BLaER1 treated with 17β-estradiol and CSF1 and Interleukin-3, amounts not matched to agents 10 nM and 100 nM (cell line): ENCODE measurements around the gene CDH26.

Experiments
- H3K27ac ChIP-seq, 11 experiments: shearing (Covaris generic); formaldehyde crosslinking; 2 replicates each; pipeline ENCODE4 v1.8.1; 2022
- H3K27me3 ChIP-seq, 11 experiments: shearing (Covaris generic); formaldehyde crosslinking; 2 replicates each; pipeline ENCODE4 v1.8.1; 2022
- H3K36me3 ChIP-seq, 11 experiments: shearing (Covaris generic); formaldehyde crosslinking; 2 replicates each; pipeline ENCODE4 v1.8.1; 2022
- H3K4me1 ChIP-seq, 10 experiments: shearing (Covaris generic); formaldehyde crosslinking; 2 replicates each; pipeline ENCODE4 v1.8.1; 2022
- H3K4me2 ChIP-seq, 11 experiments: shearing (Covaris generic); formaldehyde crosslinking; 2 replicates each; pipeline ENCODE4 v1.8.1; 2022
- H3K4me3 ChIP-seq, 10 experiments: shearing (Covaris generic); formaldehyde crosslinking; 2 replicates each; pipeline ENCODE4 v1.8.1; 2022
- H3K9ac ChIP-seq, 11 experiments: shearing (Covaris generic); formaldehyde crosslinking; 2 replicates each; pipeline ENCODE4 v1.8.1; 2022
- H3K9me3 ChIP-seq, 11 experiments: shearing (Covaris generic); formaldehyde crosslinking; replicated peaks in 1 of 11; 2 replicates each; pipeline ENCODE4 v1.8.1; 2022
- H4K20me1 ChIP-seq, 11 experiments: shearing (Covaris generic); formaldehyde crosslinking; 2 replicates each; pipeline ENCODE4 v1.8.1; 2022
- Cebpa-rat ChIP-seq, 11 experiments: shearing (Covaris generic); IDR thresholded peaks; 2 replicates each; pipeline ENCODE4 v1.8.1; 2022

Gene CDH26

GRCh38 chr20:59985164-59985563, 26.9 kb downstream of the CDH26 start:
- H3K9ac ChIP-seq, result peak overlapping the region in 2 of 11 experiments; percentile 3 to 6; a peak in 1 of 22 replicates
- peaks cover 0 to 32% (median 18%) of the 10 kb centered on the region in 10 experiments; a peak in 16 of 20 replicates for H3K4me1 ChIP-seq

GRCh38 chr20:59985864-59986263, 27.6 kb downstream of the CDH26 start:
- Histone ChIP-seq H3K36me3 (no peaks in the 10 kb centered on the region), H3K27me3 (no peaks in the 10 kb centered on the region), H3K27ac (no peak overlapping the region), H3K9ac (no peak overlapping the region), H3K4me2 (no peak overlapping the region), H3K4me3 (no peak overlapping the region), H3K9me3 (no peaks in the 10 kb centered on the region), H4K20me1 (no peaks in the 10 kb centered on the region), H3K4me1 (peaks cover 0 to 32% (median 18%) of the 10 kb centered on the region in 10 experiments; a peak in 16 of 20 replicates)
- TF ChIP-seq Cebpa-rat (IDR thresholded peaks at IDR 0.05), result no peak

More at GRCh38 chr20:59985164-59985563, 26.9 kb downstream of the CDH26 start:
- Histone ChIP-seq H3K27ac (peak overlapping the region in 10 of 11 experiments; percentile 1 to 61 (median 51); a peak in 15 of 22 replicates), H3K9me3 (0 out of 22 replicates have a peak, but pooled peaks cover 0 to 2% (median 0%) of the 10 kb centered on the region in 11 experiments), H3K27me3 (no peaks in the 10 kb centered on the region), H3K4me3 (no peak overlapping the region), H3K36me3 (no peaks in the 10 kb centered on the region), H3K4me2 (peak overlapping the region in 9 of 11 experiments; percentile 5 to 52 (median 35); a peak in 11 of 22 replicates), H4K20me1 (no peaks in the 10 kb centered on the region)
- no peak for TF ChIP-seq Cebpa-rat (IDR thresholded peaks at IDR 0.05)

- Histone ChIP-seq H3K36me3 (no peaks in the 10 kb centered on the region), H3K4me2 (no peak overlapping the region), H3K9me3 (no peaks in the 10 kb centered on the region), H3K4me3 (no peak overlapping the region), H4K20me1 (no peaks in the 10 kb centered on the region), H3K9ac (no peak overlapping the region), H3K27me3 (no peaks in the 10 kb centered on the region), H3K27ac (no peak overlapping the region), H3K4me1 (peaks cover 0 to 41% (median 18%) of the 10 kb centered on the region in 10 experiments; a peak in 16 of 20 replicates)
- no peak for TF ChIP-seq Cebpa-rat (IDR thresholded peaks at IDR 0.05)
These were observed 28.9 kb downstream of the CDH26 start for GRCh38 chr20:59987135-59987534.

- Histone ChIP-seq H3K27ac (peak overlapping the region in 1 of 11 experiments; percentile 21; a peak in 1 of 22 replicates), H3K4me3 (no peak overlapping the region), H3K27me3 (no peaks in the 10 kb centered on the region)
These were observed 29.9 kb downstream of the CDH26 start for GRCh38 chr20:59988141-59988540.

GRCh38 chr20:59992526-59993084, 34.4 kb downstream of the CDH26 start:
- H3K27ac ChIP-seq, result no peak overlapping the region
- H3K27me3 ChIP-seq, result no peaks in the 10 kb centered on the region
- peaks cover 0 to 26% (median 11%) of the 10 kb centered on the region in 10 experiments; a peak in 11 of 20 replicates for H3K4me1 ChIP-seq
- no peak overlapping the region for H3K9ac ChIP-seq
- no peak overlapping the region for H3K4me2 ChIP-seq
- no peaks in the 10 kb centered on the region for H4K20me1 ChIP-seq
- H3K4me3 ChIP-seq, result no peak overlapping the region
- H3K9me3 ChIP-seq, result no peaks in the 10 kb centered on the region
- no peak for TF ChIP-seq Cebpa-rat (IDR thresholded peaks at IDR 0.05)
- no peaks in the 10 kb centered on the region for H3K36me3 ChIP-seq

More at GRCh38 chr20:59988141-59988540, 29.9 kb downstream of the CDH26 start:
- H3K9me3 ChIP-seq, result no peaks in the 10 kb centered on the region
- peak overlapping the region in 5 of 11 experiments; percentile 38 to 58 (median 48); a peak in 8 of 22 replicates for H3K4me2 ChIP-seq
- no peak for TF ChIP-seq Cebpa-rat (IDR thresholded peaks at IDR 0.05)
- H3K36me3 ChIP-seq, result no peaks in the 10 kb centered on the region
- no peaks in the 10 kb centered on the region for H4K20me1 ChIP-seq
- H3K4me1 ChIP-seq, result peaks cover 0 to 41% (median 18%) of the 10 kb centered on the region in 10 experiments; a peak in 16 of 20 replicates
- no peak overlapping the region; a peak in 1 of 22 replicates for H3K9ac ChIP-seq

GRCh38 chr20:59993736-59994430, 35.7 kb downstream of the CDH26 start:
- Histone ChIP-seq H3K27ac (no peak overlapping the region), H4K20me1 (no peaks in the 10 kb centered on the region), H3K4me3 (no peak overlapping the region), H3K4me1 (peaks cover 0 to 16% (median 1%) of the 10 kb centered on the region in 10 experiments; a peak in 10 of 20 replicates), H3K4me2 (no peak overlapping the region), H3K9ac (no peak overlapping the region), H3K36me3 (no peaks in the 10 kb centered on the region), H3K9me3 (no peaks in the 10 kb centered on the region), H3K27me3 (no peaks in the 10 kb centered on the region)
- TF ChIP-seq Cebpa-rat (IDR thresholded peaks at IDR 0.05), result no peak

GRCh38 chr20:59994697-59995122, 36.5 kb downstream of the CDH26 start:
- no peaks in the 10 kb centered on the region for H3K9me3 ChIP-seq
- H3K27me3 ChIP-seq, result no peaks in the 10 kb centered on the region
- no peak overlapping the region for H3K9ac ChIP-seq
- no peak overlapping the region for H3K4me3 ChIP-seq
- no peaks in the 10 kb centered on the region for H3K36me3 ChIP-seq
- no peak for TF ChIP-seq Cebpa-rat (IDR thresholded peaks at IDR 0.05)
- no peaks in the 10 kb centered on the region for H4K20me1 ChIP-seq
- H3K4me1 ChIP-seq, result peaks cover 0 to 16% (median 0%) of the 10 kb centered on the region in 10 experiments; a peak in 5 of 20 replicates
- H3K27ac ChIP-seq, result no peak overlapping the region
- H3K4me2 ChIP-seq, result no peak overlapping the region

- H3K36me3 ChIP-seq, result no peaks in the 10 kb centered on the region
- no peak for TF ChIP-seq Cebpa-rat (IDR thresholded peaks at IDR 0.05)
- H3K27me3 ChIP-seq, result no peaks in the 10 kb centered on the region
- H3K4me2 ChIP-seq, result no peak overlapping the region
- no peak overlapping the region for H3K9ac ChIP-seq
- H3K27ac ChIP-seq, result no peak overlapping the region
- H3K9me3 ChIP-seq, result no peaks in the 10 kb centered on the region
- H3K4me1 ChIP-seq, result peaks cover 0 to 9% (median 0%) of the 10 kb centered on the region in 10 experiments; a peak in 5 of 20 replicates
- no peak overlapping the region for H3K4me3 ChIP-seq
- no peaks in the 10 kb centered on the region for H4K20me1 ChIP-seq
These were observed 37.9 kb downstream of the CDH26 start for GRCh38 chr20:59996108-59996507.

GRCh38 chr20:59997896-59998295, 39.7 kb downstream of the CDH26 start:
- no peaks in the 10 kb centered on the region for H3K9me3 ChIP-seq
- no peaks in the 10 kb centered on the region for H4K20me1 ChIP-seq
- H3K27me3 ChIP-seq, result no peaks in the 10 kb centered on the region
- H3K4me1 ChIP-seq, result no peaks in the 10 kb centered on the region
- H3K36me3 ChIP-seq, result no peaks in the 10 kb centered on the region
- TF ChIP-seq Cebpa-rat (IDR thresholded peaks at IDR 0.05), result no peak
- no peak overlapping the region for H3K27ac ChIP-seq
- H3K4me3 ChIP-seq, result no peak overlapping the region
- H3K4me2 ChIP-seq, result peak overlapping the region in 1 of 11 experiments; percentile 1; a peak in 1 of 22 replicates
- H3K9ac ChIP-seq, result no peak overlapping the region
